DOHH2 (cell line): ENCODE data around the gene FOSL1.

ENCODE experiments used
- EZH2phosphoT487 ChIP-seq: fragments of 200-600 bp; sonication (generic); IDR thresholded peaks from 2 replicates; pipeline ENCODE4 v1.6.1; 2017; ENCODE audit warnings: borderline replicate concordance, mild to moderate bottlenecking, antibody characterized with exemption, low read length, moderate library complexity, mixed read lengths
- TF ChIP-seq, protein P1 (sequence below): fragments of 200-600 bp; sonication (generic); IDR thresholded peaks from one replicate; pipeline ENCODE4 v1.5.1; 2014; ENCODE audit warnings: antibody characterized with exemption, mild to moderate bottlenecking, low read depth, low read length; ENCODE audit not compliant: poor library complexity, severe bottlenecking

DNA sequence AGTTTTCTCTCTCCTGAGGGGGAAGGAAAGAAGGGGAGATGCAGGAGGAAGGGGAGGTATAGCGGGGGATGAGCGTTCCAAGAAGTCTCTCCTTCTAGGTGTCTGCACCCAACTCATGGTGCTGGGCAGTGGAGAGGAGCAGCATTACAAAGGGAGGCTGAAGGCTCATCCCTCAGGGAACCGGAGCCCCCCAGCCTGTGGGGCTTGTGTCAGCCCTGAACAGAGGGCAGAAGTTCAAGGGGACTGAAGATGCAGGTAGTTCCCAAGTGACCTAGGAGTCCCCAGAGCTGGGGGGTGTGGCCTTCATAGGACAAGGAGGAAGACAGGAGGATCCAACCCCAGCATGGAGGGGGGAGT, 16.9 kb upstream of the FOSL1 start:
- TF ChIP-seq, protein P1, sequence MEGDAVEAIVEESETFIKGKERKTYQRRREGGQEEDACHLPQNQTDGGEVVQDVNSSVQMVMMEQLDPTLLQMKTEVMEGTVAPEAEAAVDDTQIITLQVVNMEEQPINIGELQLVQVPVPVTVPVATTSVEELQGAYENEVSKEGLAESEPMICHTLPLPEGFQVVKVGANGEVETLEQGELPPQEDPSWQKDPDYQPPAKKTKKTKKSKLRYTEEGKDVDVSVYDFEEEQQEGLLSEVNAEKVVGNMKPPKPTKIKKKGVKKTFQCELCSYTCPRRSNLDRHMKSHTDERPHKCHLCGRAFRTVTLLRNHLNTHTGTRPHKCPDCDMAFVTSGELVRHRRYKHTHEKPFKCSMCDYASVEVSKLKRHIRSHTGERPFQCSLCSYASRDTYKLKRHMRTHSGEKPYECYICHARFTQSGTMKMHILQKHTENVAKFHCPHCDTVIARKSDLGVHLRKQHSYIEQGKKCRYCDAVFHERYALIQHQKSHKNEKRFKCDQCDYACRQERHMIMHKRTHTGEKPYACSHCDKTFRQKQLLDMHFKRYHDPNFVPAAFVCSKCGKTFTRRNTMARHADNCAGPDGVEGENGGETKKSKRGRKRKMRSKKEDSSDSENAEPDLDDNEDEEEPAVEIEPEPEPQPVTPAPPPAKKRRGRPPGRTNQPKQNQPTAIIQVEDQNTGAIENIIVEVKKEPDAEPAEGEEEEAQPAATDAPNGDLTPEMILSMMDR = no peak
- no peak for TF ChIP-seq EZH2phosphoT487
